Measurements from ENCODE around the gene AIPL1. TPM values are rescaled to one million over a fixed set of nuclear protein-coding genes. Genes with fewer than 3 reads are reported as not detected.

Gene AIPL1
- total and polyA plus RNA-seq, 10 donors = 0.10 to 0.34 (median 0.26) TPM; not detected in 4

- TF ChIP-seq POLR2AphosphoS5 (IDR thresholded peaks at IDR 0.05) (no peak), CTCF (IDR thresholded peaks at IDR 0.05 in 8 of 11, conservative IDR thresholded peaks at IDR 0.05 in 3 of 11) (peak; percentile 77 to 94 (median 88))
- DNase-seq = peak; percentile 85
- H3K4me3 ChIP-seq = no peak overlapping the region
- peaks cover 0 to 12% (median 0%) of the 10 kb centered on the region in 7 donors for H3K27me3 ChIP-seq (replicated peaks in 1 of 7)
- WGBS, 5 donors = 16 to 22% (median 20%) methylated on average over 9 of the region's 9 CpGs
- intact Hi-C loops (cut with DNase I; ENCODE audit: low total_unique reads) = no loop called here
- no peak overlapping the region for H3K27ac ChIP-seq
- H3K36me3 ChIP-seq = no peaks in the 10 kb centered on the region
- peaks cover 0 to 8% (median 2%) of the 10 kb centered on the region in 6 donors for H3K4me1 ChIP-seq
- H3K9me3 ChIP-seq = peaks cover 0 to 9% (median 7%) of the 10 kb centered on the region in 8 donors
Measured at GRCh38 chr17:6435968-6436367, 1.0 kb upstream of the AIPL1 start.

GRCh38 chr17:6430769-6431168 is 4.2 kb downstream of the AIPL1 start:
- TF ChIP-seq POLR2A (IDR thresholded peaks at IDR 0.05) = no peak
- TF ChIP-seq POLR2AphosphoS5 (IDR thresholded peaks at IDR 0.05) = no peak
- no peak for TF ChIP-seq CTCF (IDR thresholded peaks at IDR 0.05 in 8 of 11, conservative IDR thresholded peaks at IDR 0.05 in 3 of 11)
- intact Hi-C loops (cut with DNase I; ENCODE audit: low total_unique reads) = no loop called here
- Histone ChIP-seq H3K4me1 (peaks cover 0 to 23% (median 17%) of the 10 kb centered on the region in 6 donors), H3K9me3 (peaks cover 0 to 16% (median 13%) of the 10 kb centered on the region in 8 donors), H3K27me3 (replicated peaks in 1 of 7) (no peaks in the 10 kb centered on the region), H3K4me3 (no peak overlapping the region), H3K27ac (no peak overlapping the region), H3K36me3 (no peaks in the 10 kb centered on the region)
- DNase-seq = no peak

DNA sequence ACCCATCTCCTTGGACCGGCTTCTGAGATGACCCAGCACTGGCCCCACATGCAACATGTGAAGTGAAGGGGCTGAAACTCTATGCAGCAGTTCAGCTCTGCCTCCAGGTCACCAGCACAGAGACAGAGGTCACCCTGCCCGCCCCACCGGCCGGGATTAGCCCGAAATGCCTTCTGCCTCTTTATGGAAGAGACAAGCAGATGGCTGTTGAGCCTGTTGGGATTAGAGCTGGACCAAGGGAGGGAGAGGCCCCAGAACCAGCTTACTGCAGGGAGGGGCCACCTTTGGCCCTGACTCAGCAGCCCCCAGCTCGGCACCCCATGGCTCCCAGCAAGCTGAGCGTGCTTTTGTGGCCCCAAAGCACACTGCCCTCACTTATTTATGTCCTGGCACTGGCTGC is 5.7 kb downstream of the AIPL1 start:
- H3K27me3 ChIP-seq (replicated peaks in 1 of 7) = peaks cover 0 to 5% (median 0%) of the 10 kb centered on the region in 7 donors
- no peak for DNase-seq
- no peaks in the 10 kb centered on the region for H3K36me3 ChIP-seq
- H3K4me3 ChIP-seq = no peak overlapping the region
- TF ChIP-seq POLR2A (IDR thresholded peaks at IDR 0.05) (no peak), CTCF (IDR thresholded peaks at IDR 0.05 in 8 of 11, conservative IDR thresholded peaks at IDR 0.05 in 3 of 11) (no peak), POLR2AphosphoS5 (IDR thresholded peaks at IDR 0.05) (no peak)
- 85 to 92% (median 87%) methylated on average over 7 of the region's 7 CpGs for WGBS, 5 donors
- H3K9me3 ChIP-seq = peaks cover 0 to 16% (median 13%) of the 10 kb centered on the region in 8 donors
- H3K27ac ChIP-seq = no peak overlapping the region
- peaks cover 0 to 22% (median 17%) of the 10 kb centered on the region in 6 donors for H3K4me1 ChIP-seq
- intact Hi-C loops (cut with DNase I; ENCODE audit: low total_unique reads) = no loop called here

DNA sequence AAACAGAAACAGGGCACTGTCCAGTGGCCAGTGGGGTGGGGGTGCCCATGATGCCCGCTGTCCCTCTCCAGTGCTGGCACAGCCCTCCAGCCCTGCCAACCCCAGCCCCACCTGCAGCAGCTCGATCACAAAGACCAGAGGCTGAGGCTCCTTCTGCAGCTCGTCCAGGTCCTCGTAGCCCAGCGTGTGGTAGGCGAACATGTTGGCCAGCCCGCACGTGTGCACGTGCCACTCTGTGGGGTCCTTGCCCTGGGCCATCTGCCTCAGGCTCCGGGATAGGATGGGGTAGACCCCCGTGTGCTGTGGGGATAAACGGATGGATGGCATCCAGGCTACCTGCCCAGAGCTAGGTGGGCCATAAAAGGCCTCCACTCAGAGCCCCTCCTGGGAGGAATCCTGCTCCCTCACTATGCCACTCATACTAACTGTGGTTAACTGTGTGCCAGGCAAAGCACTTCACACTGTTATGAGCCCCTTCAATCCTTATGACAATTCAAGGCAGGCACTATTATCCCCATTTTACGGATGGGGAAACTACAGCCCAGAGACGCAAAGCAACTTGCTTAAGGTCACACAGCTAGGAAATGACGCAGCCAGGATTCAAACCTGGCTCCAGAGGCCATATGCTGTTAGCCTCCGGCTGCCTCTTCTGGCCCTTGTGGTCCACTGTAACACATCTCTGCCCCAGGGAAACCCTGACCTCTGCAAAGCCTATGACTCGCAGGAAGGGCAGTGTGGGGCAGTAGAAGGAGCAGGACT is 6.5 kb downstream of the AIPL1 start:
- peak; percentile 64 for DNase-seq
- 86 to 92% (median 88%) methylated on average over 7 to 17 of the region's 17 CpGs for WGBS, 5 donors
- no peaks in the 10 kb centered on the region for H3K36me3 ChIP-seq
- TF ChIP-seq CTCF (IDR thresholded peaks at IDR 0.05 in 8 of 11, conservative IDR thresholded peaks at IDR 0.05 in 3 of 11) = no peak
- no peak for TF ChIP-seq POLR2AphosphoS5 (IDR thresholded peaks at IDR 0.05)
- no peak for TF ChIP-seq POLR2A (IDR thresholded peaks at IDR 0.05)
- H3K27ac ChIP-seq = no peak overlapping the region
- peaks cover 0 to 5% (median 0%) of the 10 kb centered on the region in 7 donors for H3K27me3 ChIP-seq (replicated peaks in 1 of 7)
- H3K4me3 ChIP-seq = no peak overlapping the region
- peaks cover 0 to 22% (median 17%) of the 10 kb centered on the region in 6 donors for H3K4me1 ChIP-seq
- intact Hi-C loops (cut with DNase I; ENCODE audit: low total_unique reads) = no loop called here
- H3K9me3 ChIP-seq = peaks cover 0 to 16% (median 13%) of the 10 kb centered on the region in 8 donors
